ENCODE measurements around the gene RIC3. TPM values are rescaled to one million over a fixed set of nuclear protein-coding genes. Genes with fewer than 3 reads are reported as not detected.

The RIC3 gene
- total RNA-seq, 4 donors from 2014 or later, result 1.5 to 6.4 (median 3.7) TPM

GRCh38 chr11:8192016-8192895, 23.4 kb upstream of the RIC3 start:
- TF ChIP-seq, protein P1, sequence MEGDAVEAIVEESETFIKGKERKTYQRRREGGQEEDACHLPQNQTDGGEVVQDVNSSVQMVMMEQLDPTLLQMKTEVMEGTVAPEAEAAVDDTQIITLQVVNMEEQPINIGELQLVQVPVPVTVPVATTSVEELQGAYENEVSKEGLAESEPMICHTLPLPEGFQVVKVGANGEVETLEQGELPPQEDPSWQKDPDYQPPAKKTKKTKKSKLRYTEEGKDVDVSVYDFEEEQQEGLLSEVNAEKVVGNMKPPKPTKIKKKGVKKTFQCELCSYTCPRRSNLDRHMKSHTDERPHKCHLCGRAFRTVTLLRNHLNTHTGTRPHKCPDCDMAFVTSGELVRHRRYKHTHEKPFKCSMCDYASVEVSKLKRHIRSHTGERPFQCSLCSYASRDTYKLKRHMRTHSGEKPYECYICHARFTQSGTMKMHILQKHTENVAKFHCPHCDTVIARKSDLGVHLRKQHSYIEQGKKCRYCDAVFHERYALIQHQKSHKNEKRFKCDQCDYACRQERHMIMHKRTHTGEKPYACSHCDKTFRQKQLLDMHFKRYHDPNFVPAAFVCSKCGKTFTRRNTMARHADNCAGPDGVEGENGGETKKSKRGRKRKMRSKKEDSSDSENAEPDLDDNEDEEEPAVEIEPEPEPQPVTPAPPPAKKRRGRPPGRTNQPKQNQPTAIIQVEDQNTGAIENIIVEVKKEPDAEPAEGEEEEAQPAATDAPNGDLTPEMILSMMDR (IDR thresholded peaks at IDR 0.05; ENCODE audit: low read depth), result no peak

DNA sequence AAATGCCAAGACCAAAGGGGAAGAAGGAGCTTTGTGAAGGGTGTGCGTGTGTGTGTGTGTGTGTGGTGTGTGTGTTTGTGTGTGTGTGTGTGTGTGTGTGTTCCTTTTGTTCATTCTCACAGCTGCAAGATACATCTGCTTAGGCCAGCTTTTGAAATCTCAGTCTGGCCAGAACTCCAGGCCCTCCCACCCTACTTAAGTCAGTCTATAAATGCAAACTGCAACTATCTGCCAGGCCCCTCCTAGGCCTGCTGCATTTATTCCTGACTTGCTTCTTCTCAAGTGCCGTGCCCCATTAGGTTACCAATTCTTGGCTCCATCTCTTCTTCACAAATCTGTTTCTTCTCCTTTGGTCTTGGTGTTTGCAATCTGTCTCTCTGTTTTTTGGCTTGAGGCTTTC, 21.6 kb upstream of the RIC3 start:
- TF ChIP-seq, protein P1 (IDR thresholded peaks at IDR 0.05; ENCODE audit: low read depth), result no peak

DNA sequence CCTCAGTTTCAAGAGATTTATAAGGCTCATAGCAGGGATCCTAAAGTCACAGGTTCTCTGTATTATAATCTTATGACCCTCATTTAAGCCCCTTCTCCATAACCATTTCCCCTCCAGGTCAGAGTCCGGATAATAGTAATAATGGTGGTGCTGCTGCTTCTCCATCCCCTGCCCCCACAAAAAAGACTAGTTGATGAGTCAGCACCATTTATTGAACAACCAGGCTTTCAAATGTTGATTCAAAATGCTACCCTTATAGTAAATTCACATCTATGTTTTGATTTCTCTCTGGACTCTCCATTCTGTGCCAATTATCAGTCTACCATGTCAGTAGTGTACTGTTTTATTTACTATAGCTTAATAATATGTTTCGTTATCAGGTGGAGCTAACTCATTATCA, 17.6 kb upstream of the RIC3 start:
- TF ChIP-seq, protein P1 (IDR thresholded peaks at IDR 0.05; ENCODE audit: low read depth), result no peak

GRCh38 chr11:8183111-8183510, 14.3 kb upstream of the RIC3 start:
- TF ChIP-seq, protein P1 (IDR thresholded peaks at IDR 0.05; ENCODE audit: low read depth), result no peak

DNA sequence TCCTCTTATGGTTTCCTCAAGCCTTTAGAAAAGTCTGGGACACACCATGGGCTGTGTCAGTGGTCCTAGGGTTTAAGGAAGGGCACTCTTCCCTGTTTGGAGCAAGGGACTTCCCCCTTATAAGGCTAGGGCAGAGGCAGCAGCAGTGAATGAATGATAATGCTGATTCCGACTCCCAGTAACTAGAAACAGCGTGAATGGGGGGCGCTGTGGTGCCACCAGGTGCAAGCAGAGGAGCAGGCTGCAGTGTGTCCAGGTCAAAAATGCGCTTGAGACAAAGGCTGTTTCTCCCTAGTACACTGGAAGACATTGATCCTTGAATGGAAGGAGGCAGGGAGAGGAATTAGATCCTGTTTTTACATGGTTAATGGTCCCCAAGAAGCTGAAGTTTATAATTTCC, 11.6 kb upstream of the RIC3 start:
- TF ChIP-seq, protein P1 (IDR thresholded peaks at IDR 0.05; ENCODE audit: low read depth), result no peak

GRCh38 chr11:8178297-8178696, 9.5 kb upstream of the RIC3 start:
- TF ChIP-seq, protein P1 (IDR thresholded peaks at IDR 0.05; ENCODE audit: low read depth), result no peak

- TF ChIP-seq, protein P1 (IDR thresholded peaks at IDR 0.05; ENCODE audit: low read depth), result no peak
These were observed 8.3 kb upstream of the RIC3 start for GRCh38 chr11:8177136-8177535.
